GM21526 (cell line): ENCODE data around the gene CCND2.
A peak's percentile ranks its signal among the peaks of the same experiment; 100 is the strongest.

Experiments used
- ATAC-seq: cut with Tn5 transposase; IDR thresholded peaks from one replicate; pipeline ENCODE4 v1.9.1; 2021; ENCODE audit warnings: moderate library complexity; ENCODE audit not compliant: unreplicated experiment, low FRiP score

The CCND2 gene

GRCh38 chr12:4289231-4289878, 15.8 kb downstream of the CCND2 start:
- ATAC-seq, result no peak

- ATAC-seq, result no peak
These were observed 16.6 kb downstream of the CCND2 start for GRCh38 chr12:4289998-4290790.

- no peak for ATAC-seq
These were observed 18.9 kb downstream of the CCND2 start for GRCh38 chr12:4292341-4293073.

GRCh38 chr12:4293299-4293965, 19.9 kb downstream of the CCND2 start:
- ATAC-seq, result no peak

GRCh38 chr12:4293966-4294505, 20.5 kb downstream of the CCND2 start:
- no peak for ATAC-seq

GRCh38 chr12:4296751-4297150, 23.2 kb downstream of the CCND2 start:
- no peak for ATAC-seq

GRCh38 chr12:4297617-4298016, 24.1 kb downstream of the CCND2 start:
- ATAC-seq, result no peak

GRCh38 chr12:4300883-4301282, 27.3 kb downstream of the CCND2 start:
- ATAC-seq, result no peak

GRCh38 chr12:4301932-4302501, 28.5 kb downstream of the CCND2 start:
- ATAC-seq, result no peak

- no peak for ATAC-seq
These were observed 29.3 kb downstream of the CCND2 start for GRCh38 chr12:4302881-4303280.

GRCh38 chr12:4303750-4304149, 30.2 kb downstream of the CCND2 start:
- ATAC-seq, result no peak

GRCh38 chr12:4307593-4308333, 34.2 kb downstream of the CCND2 start:
- no peak for ATAC-seq

GRCh38 chr12:4308334-4308950, 34.9 kb downstream of the CCND2 start:
- ATAC-seq, result no peak

GRCh38 chr12:4311776-4312175, 38.2 kb downstream of the CCND2 start:
- ATAC-seq, result no peak

- ATAC-seq, result no peak
These were observed 38.7 kb downstream of the CCND2 start for GRCh38 chr12:4312251-4312650.

- ATAC-seq, result peak; percentile 27
These were observed 46.9 kb downstream of the CCND2 start for GRCh38 chr12:4320497-4320852.

GRCh38 chr12:4320853-4321701, 47.5 kb downstream of the CCND2 start, which contains the start of gene TIGAR:
Gene TIGAR, plus strand, starts transcription at chr12:4321213. Its CDS starts 59 bp downstream, at chr12:4321272.
- ATAC-seq, result peak; percentile 91

- no peak for ATAC-seq
These were observed 49.2 kb downstream of the CCND2 start for GRCh38 chr12:4322726-4323125.
